Fibroblast of lung (primary cell): ENCODE results near the gene COG5. TPM values are rescaled to one million over a fixed set of nuclear protein-coding genes. Genes with fewer than 3 reads are reported as not detected.

ENCODE experiments used
- DNase-seq, 2 donors: peaks; one replicate each; pipeline versions ENCODE4 v3.0.0 to v3.0.0-alpha.2; 2010; ENCODE audit warnings: low read depth in 2 of 2
- H2AFZ ChIP-seq: 2 replicates; pipeline ENCODE4 v1.5.1; 2012; ENCODE audit warnings: low read length, control low read depth, inconsistent platforms
- H3K27ac ChIP-seq: 2 replicates; pipeline ENCODE4 v1.5.1; 2011; ENCODE audit warnings: low read length, control low read depth; ENCODE audit not compliant: insufficient read depth
- H3K27me3 ChIP-seq: 2 replicates; pipeline ENCODE4 v1.5.1; 2011; ENCODE audit warnings: mild to moderate bottlenecking, low read length; ENCODE audit not compliant: control insufficient read depth, insufficient read depth
- H3K36me3 ChIP-seq: 2 replicates; pipeline ENCODE4 v1.5.1; 2011; ENCODE audit warnings: low read length; ENCODE audit not compliant: control insufficient read depth, insufficient read depth
- H3K4me1 ChIP-seq: 2 replicates; pipeline ENCODE4 v1.5.1; 2011; ENCODE audit warnings: low read length; ENCODE audit not compliant: control insufficient read depth, insufficient read depth; ENCODE audit errors: extremely low read depth
- H3K4me2 ChIP-seq: 2 replicates; pipeline ENCODE4 v1.5.1; 2011; ENCODE audit warnings: low read length, control low read depth; ENCODE audit not compliant: insufficient read depth; ENCODE audit errors: extremely low read depth
- H3K4me3 ChIP-seq, 4 experiments: fragments of 200-600 bp in 1 of 4; sonication (generic) in 1 of 4; replicated peaks in 1 of 4; 2 replicates each; pipeline ENCODE4 v1.5.1; 2011 to 2016; ENCODE audit warnings: low read length in 4 of 4, low read depth in 3 of 4, mild to moderate bottlenecking in 3 of 4, control low read depth in 2 of 4, inconsistent platforms in 1 of 4, mixed read lengths in 1 of 4; ENCODE audit not compliant: insufficient read depth in 1 of 4; ENCODE audit errors: control extremely low read depth in 1 of 4
- H3K79me2 ChIP-seq: 2 replicates; pipeline ENCODE4 v1.5.1; 2012; ENCODE audit warnings: mild to moderate bottlenecking, low read length, inconsistent platforms; ENCODE audit not compliant: control insufficient read depth, insufficient read depth
- H3K9ac ChIP-seq: 2 replicates; pipeline ENCODE4 v1.5.1; 2011; ENCODE audit warnings: mild to moderate bottlenecking, low read length, control low read depth; ENCODE audit not compliant: insufficient read depth
- H3K9me3 ChIP-seq: 2 replicates; pipeline ENCODE4 v1.5.1; 2012; ENCODE audit warnings: low read depth, low read length; ENCODE audit not compliant: control insufficient read depth, insufficient read depth
- H4K20me1 ChIP-seq: 2 replicates; pipeline ENCODE4 v1.5.1; 2011; ENCODE audit warnings: low read length; ENCODE audit not compliant: control insufficient read depth, insufficient read depth; ENCODE audit errors: extremely low read depth
- EZH2 ChIP-seq: IDR thresholded peaks from 2 replicates; pipeline ENCODE4 v1.5.1; 2012; ENCODE audit warnings: low read length, control low read depth, mild to moderate bottlenecking; ENCODE audit errors: missing control alignments
- polyA plus RNA-seq, 2 donors: library from polyadenylated mRNA; depleted of rRNA in 1 of 2; stranded (reverse) in 1 of 2; unstranded in 1 of 2; fragments of >200 nt; gene quantifications; 2 replicates each; pipeline ENCODE4 v1.2.1, GENCODE V29; 2011 to 2012; ENCODE audit warnings: missing spikeins in 1 of 2
- total RNA-seq: library from RNA; depleted of rRNA; stranded (reverse); fragments of >200 nt; gene quantifications from 2 replicates; pipeline ENCODE4 v1.2.1, GENCODE V29; 2014
- TF ChIP-seq, protein P1 (sequence below), 2 donors: IDR thresholded peaks in 1 of 2; conservative IDR thresholded peaks in 1 of 2; 1 replicate in 1 of 2; 2 replicates in 1 of 2; pipeline ENCODE4 v1.5.1; 2011 to 2012; ENCODE audit warnings: low read length in 2 of 2, control low read depth in 1 of 2, inconsistent platforms in 1 of 2, low read depth in 1 of 2, mild to moderate bottlenecking in 1 of 2

COG5 gene
- total and polyA plus RNA-seq, 2 donors (not counting 1 experiment from before 2014, with no cell fraction given), result 34.5 to 40.3 TPM

DNA sequence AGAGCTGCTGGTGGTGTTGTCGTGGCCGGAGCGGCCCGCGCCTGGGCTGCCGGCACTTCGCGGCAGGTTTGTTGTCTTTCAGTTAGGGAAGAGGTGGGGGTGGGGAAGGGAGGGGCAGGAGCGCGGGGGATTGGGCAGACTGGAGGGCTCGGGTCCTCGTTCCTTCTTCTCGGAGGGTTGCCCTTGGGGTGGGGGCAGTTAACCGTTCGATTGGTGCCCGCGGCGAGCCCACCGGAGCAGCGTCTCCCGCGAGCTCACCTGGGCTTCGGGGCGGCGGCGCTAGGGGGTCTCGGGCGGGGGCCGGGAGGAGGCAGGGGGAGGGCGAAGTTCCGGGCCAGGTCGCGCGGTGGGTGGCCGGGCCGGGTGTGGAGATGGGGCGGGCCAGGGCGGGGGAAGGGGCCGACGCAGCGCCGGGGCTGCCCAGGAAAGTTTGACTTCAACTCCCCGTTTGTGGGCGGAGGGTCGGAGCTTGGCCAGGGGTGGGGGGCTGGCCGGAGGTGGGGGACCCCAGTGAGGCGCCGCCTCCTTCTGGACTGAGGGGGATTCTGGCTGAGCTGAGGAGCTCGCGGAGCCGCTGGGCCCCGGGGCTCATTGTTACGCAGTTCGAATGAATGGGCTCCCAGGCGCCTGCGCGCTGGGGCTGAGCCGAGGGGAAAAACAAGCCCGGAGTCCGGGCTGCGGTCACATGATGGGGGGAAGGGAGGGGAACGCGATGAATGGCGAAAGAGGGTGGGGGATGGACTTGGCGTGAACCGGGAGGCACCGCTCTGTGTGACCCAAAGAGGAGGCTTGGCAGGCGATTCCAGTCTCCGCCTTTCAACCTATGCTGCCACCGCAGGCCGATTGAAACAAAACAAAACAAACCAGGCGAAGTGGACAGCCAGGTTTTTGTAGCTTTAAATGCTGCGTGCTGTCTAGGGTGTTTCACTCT, 394.3 kb downstream of the COG5 start:
- Histone ChIP-seq H3K4me1 (no peaks in the 10 kb centered on the region), H4K20me1 (peaks cover 5% of the 10 kb centered on the region), H3K9me3 (no peaks in the 10 kb centered on the region), H3K9ac (peak overlapping the region; percentile 94), H3K4me2 (peak overlapping the region; percentile 95), H3K27ac (peak overlapping the region; percentile 89), H3K36me3 (no peaks in the 10 kb centered on the region), H3K79me2 (peaks cover 39% of the 10 kb centered on the region), H2AFZ (peak overlapping the region; percentile 45), H3K4me3 (peak overlapping the region; percentile 81 to 93 (median 84)), H3K27me3 (no peaks in the 10 kb centered on the region)
- no peak for TF ChIP-seq EZH2
- TF ChIP-seq, protein P1, sequence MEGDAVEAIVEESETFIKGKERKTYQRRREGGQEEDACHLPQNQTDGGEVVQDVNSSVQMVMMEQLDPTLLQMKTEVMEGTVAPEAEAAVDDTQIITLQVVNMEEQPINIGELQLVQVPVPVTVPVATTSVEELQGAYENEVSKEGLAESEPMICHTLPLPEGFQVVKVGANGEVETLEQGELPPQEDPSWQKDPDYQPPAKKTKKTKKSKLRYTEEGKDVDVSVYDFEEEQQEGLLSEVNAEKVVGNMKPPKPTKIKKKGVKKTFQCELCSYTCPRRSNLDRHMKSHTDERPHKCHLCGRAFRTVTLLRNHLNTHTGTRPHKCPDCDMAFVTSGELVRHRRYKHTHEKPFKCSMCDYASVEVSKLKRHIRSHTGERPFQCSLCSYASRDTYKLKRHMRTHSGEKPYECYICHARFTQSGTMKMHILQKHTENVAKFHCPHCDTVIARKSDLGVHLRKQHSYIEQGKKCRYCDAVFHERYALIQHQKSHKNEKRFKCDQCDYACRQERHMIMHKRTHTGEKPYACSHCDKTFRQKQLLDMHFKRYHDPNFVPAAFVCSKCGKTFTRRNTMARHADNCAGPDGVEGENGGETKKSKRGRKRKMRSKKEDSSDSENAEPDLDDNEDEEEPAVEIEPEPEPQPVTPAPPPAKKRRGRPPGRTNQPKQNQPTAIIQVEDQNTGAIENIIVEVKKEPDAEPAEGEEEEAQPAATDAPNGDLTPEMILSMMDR (conservative IDR thresholded peaks at IDR 0.05 in 1 of 2, IDR thresholded peaks at IDR 0.05 in 1 of 2; ENCODE audit: low read depth in 1 of 2, low read length in 2 of 2), result peak in 1 of 2 donors; percentile 16
- peak; percentile 91 to 99 for DNase-seq

DNA sequence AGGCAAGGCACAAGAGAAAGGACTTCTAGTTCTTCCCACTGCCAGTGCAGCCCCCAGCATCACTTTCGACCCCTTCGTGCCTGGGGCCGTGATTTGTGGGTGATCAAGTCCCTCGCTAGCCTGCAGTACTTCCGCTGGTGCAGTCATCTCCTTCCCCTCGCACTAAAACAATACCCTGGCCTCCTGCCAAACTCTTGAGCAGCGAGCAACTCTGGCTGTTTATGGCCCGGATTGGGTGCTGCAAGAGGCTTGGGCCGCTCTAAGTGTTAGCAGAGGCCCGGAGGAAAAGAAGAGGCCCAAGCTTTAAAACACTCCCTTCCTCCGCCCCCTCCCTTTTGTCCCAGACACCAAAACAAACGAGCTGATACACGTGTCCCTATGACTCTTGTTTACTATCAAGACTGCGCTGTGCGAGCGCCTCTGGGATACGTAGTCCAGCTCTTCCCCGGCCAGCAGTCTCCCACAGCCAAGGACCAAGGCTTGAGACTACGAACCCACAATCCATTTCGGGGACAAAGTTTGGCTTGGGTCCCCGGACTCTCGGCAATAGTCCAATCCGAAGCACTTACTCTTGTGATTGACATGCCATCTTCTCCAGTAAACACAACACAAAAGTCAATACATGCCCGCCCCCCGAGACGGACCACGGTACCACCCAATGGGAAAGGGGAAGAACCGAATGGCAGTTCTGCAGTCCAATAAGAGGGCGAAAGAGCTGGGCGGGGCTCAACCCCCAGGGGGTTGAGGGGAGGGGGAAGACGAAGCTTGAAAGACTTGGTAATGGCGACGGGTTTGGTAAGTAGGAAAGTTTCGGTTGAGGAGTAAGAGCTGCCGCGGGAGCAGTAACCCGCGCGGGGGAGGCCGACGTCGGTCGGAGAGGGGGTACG, 395.2 kb downstream of the COG5 start, which contains the start of gene HBP1:
Gene HBP1 (plus strand): TSS at position 771 of the 887 bp plus-strand sequence. CDS start 10,891 bp downstream, outside the sequence.
- H3K36me3 ChIP-seq, result no peaks in the 10 kb centered on the region
- DNase-seq, result peak; percentile 100
- no peak for TF ChIP-seq EZH2
- TF ChIP-seq, protein P1 (conservative IDR thresholded peaks at IDR 0.05 in 1 of 2, IDR thresholded peaks at IDR 0.05 in 1 of 2; ENCODE audit: low read depth in 1 of 2, low read length in 2 of 2), result no peak
- H2AFZ ChIP-seq, result peak within 1 kb of the TSS; percentile 84
- no peaks in the 10 kb centered on the region for H3K27me3 ChIP-seq
- H3K79me2 ChIP-seq, result peaks cover 31% of the 10 kb centered on the region
- peak within 1 kb of the TSS; percentile 94 for H3K9ac ChIP-seq
- peak within 1 kb of the TSS; percentile 100 for H3K4me2 ChIP-seq
- peak within 1 kb of the TSS; percentile 81 to 93 (median 84) for H3K4me3 ChIP-seq
- H3K9me3 ChIP-seq, result no peaks in the 10 kb centered on the region
- H3K4me1 ChIP-seq, result no peaks in the 10 kb centered on the region
- peaks cover 3% of the 10 kb centered on the region for H4K20me1 ChIP-seq
- H3K27ac ChIP-seq, result peak within 1 kb of the TSS; percentile 97
